HG03025 (cell line): ENCODE measurements around the gene TBC1D19.
"Not testable (repeated sequence)": the region's sequence is repeated elsewhere in the genome, so short reads cannot be mapped to it uniquely, and the experiment has no call there.

Source experiments
- ATAC-seq: cut with Tn5 transposase; IDR thresholded peaks from one replicate; pipeline ENCODE4 v1.9.1; 2021; ENCODE audit warnings: mild to moderate bottlenecking, moderate library complexity; ENCODE audit not compliant: unreplicated experiment, low FRiP score

The TBC1D19 gene

GRCh38 chr4:26594371-26594770 lies 10.5 kb downstream of the TBC1D19 start:
- ATAC-seq = no peak

- no peak for ATAC-seq
These were observed 10.9 kb downstream of the TBC1D19 start for GRCh38 chr4:26594778-26595177.

GRCh38 chr4:26596843-26597242 lies 13.0 kb downstream of the TBC1D19 start:
- no peak for ATAC-seq

- no peak for ATAC-seq
These were observed 17.3 kb downstream of the TBC1D19 start for GRCh38 chr4:26601204-26601603.

GRCh38 chr4:26607776-26608175 lies 23.9 kb downstream of the TBC1D19 start:
- no peak for ATAC-seq

GRCh38 chr4:26609391-26609790 lies 25.5 kb downstream of the TBC1D19 start:
- no peak for ATAC-seq

- no peak for ATAC-seq
These were observed 26.0 kb downstream of the TBC1D19 start for GRCh38 chr4:26609868-26610267.

GRCh38 chr4:26611372-26611771 lies 27.5 kb downstream of the TBC1D19 start:
- ATAC-seq = no peak

GRCh38 chr4:26611885-26612284 lies 28.0 kb downstream of the TBC1D19 start:
- ATAC-seq = no peak

GRCh38 chr4:26613237-26613636 lies 29.4 kb downstream of the TBC1D19 start:
- ATAC-seq = no peak

- ATAC-seq = no peak
These were observed 29.9 kb downstream of the TBC1D19 start for GRCh38 chr4:26613735-26614134.

- ATAC-seq = no peak
These were observed 35.9 kb downstream of the TBC1D19 start for GRCh38 chr4:26619784-26620183.

GRCh38 chr4:26621366-26621765 lies 37.5 kb downstream of the TBC1D19 start:
- ATAC-seq = no peak

- ATAC-seq = no peak
These were observed 39.0 kb downstream of the TBC1D19 start for GRCh38 chr4:26622913-26623312.

- not testable (repeated sequence) for ATAC-seq
These were observed 42.8 kb downstream of the TBC1D19 start for GRCh38 chr4:26626658-26627057.

- no peak for ATAC-seq
These were observed 49.0 kb downstream of the TBC1D19 start for GRCh38 chr4:26632916-26633315.

GRCh38 chr4:26634237-26634636 lies 50.4 kb downstream of the TBC1D19 start:
- no peak for ATAC-seq

GRCh38 chr4:26636458-26636857 lies 52.6 kb downstream of the TBC1D19 start:
- no peak for ATAC-seq

GRCh38 chr4:26640639-26641038 lies 56.8 kb downstream of the TBC1D19 start:
- ATAC-seq = not testable (repeated sequence)

GRCh38 chr4:26647523-26648224 lies 63.8 kb downstream of the TBC1D19 start:
- ATAC-seq = no peak

- ATAC-seq = no peak
These were observed 64.4 kb downstream of the TBC1D19 start for GRCh38 chr4:26648260-26648659.

GRCh38 chr4:26660261-26660660 lies 76.4 kb downstream of the TBC1D19 start:
- no peak for ATAC-seq

- ATAC-seq = no peak
These were observed 80.0 kb downstream of the TBC1D19 start for GRCh38 chr4:26663888-26664287.
